ENCODE measurements around the gene PEAK3.

PEAK3 gene

GRCh38 chr19:2248136-2249009 is 33.6 kb downstream of the PEAK3 start:
- DNase-seq = no peak
- Mint-ChIP-seq H3K36me3 (ENCODE audit: low read depth) (peaks cover 53% of the 10 kb centered on the region), H3K4me1 (ENCODE audit: low read depth) (peaks cover 15% of the 10 kb centered on the region), H3K27me3 (peaks cover 15% of the 10 kb centered on the region), H3K9me3 (no peaks in the 10 kb centered on the region), H3K4me3 (no peak overlapping the region), H3K27ac (no peak overlapping the region)

GRCh38 chr19:2247433-2248101 is 34.4 kb downstream of the PEAK3 start:
- Mint-ChIP-seq H3K27ac (no peak overlapping the region), H3K4me1 (ENCODE audit: low read depth) (peaks cover 12% of the 10 kb centered on the region), H3K9me3 (no peaks in the 10 kb centered on the region), H3K36me3 (ENCODE audit: low read depth) (peaks cover 61% of the 10 kb centered on the region), H3K27me3 (peaks cover 13% of the 10 kb centered on the region), H3K4me3 (no peak overlapping the region)
- no peak for DNase-seq

DNA sequence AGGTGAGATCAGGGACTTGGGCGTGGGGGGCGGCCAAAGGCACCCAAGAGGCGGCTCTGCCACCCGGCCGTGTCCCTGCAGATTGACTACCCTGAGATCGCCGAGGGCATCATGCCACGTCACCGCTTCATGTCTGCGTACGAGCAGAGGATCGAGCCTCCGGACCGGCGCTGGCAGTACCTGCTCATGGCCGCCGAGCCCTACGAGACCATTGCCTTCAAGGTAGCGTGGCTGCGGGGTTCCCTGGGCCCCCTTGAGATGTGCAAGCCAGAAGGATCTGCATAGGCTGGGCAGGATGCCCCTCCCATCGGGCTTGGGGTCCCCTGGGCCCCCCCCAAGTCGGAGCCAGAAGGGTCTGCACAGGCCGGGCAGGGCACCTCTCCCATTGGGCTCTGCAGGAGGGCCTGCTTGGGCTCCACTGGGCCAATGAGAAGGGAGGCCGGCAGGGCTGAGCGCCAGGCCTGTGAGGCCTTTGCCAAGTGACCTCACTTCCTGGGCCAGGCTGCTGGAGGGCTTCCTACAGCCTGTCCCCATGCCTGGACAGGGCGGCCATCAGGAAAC is 35.1 kb downstream of the PEAK3 start:
- Mint-ChIP-seq H3K27me3 (peaks cover 9% of the 10 kb centered on the region), H3K4me1 (ENCODE audit: low read depth) (peaks cover 14% of the 10 kb centered on the region), H3K4me3 (no peak overlapping the region), H3K9me3 (no peaks in the 10 kb centered on the region), H3K36me3 (ENCODE audit: low read depth) (peaks cover 66% of the 10 kb centered on the region), H3K27ac (no peak overlapping the region)
- DNase-seq = no peak

- peaks cover 5% of the 10 kb centered on the region for H3K27me3 Mint-ChIP-seq
- H3K36me3 Mint-ChIP-seq (ENCODE audit: low read depth) = peaks cover 73% of the 10 kb centered on the region
- H3K4me3 Mint-ChIP-seq = no peak overlapping the region
- no peak overlapping the region for H3K27ac Mint-ChIP-seq
- no peak for DNase-seq
- peaks cover 18% of the 10 kb centered on the region for H3K4me1 Mint-ChIP-seq (ENCODE audit: low read depth)
- H3K9me3 Mint-ChIP-seq = no peaks in the 10 kb centered on the region
Measured at GRCh38 chr19:2246014-2246620, 35.9 kb downstream of the PEAK3 start.

DNA sequence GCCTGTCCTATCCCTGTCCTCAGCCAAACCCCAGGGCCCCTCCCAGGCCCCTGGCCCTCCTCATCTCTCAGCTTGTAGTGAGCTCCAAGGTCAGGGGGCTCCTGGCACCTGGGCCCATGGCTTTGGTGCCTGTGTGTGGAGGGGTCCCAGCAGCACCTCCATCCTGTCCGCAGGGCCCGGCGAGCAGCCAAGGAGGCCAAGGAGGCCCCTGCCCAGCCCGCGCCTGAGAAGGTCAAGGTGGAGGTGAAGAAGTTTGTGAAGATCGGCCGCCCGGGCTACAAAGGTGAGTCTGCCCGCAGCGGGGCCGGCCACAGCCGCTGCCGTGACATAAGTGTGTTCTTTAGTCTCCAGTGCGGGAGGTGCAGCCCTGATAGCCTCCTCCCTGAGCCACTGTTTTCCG is 36.7 kb downstream of the PEAK3 start:
- H3K4me1 Mint-ChIP-seq (ENCODE audit: low read depth) = peaks cover 27% of the 10 kb centered on the region
- no peak for DNase-seq
- peaks cover 3% of the 10 kb centered on the region for H3K27me3 Mint-ChIP-seq
- no peak overlapping the region for H3K4me3 Mint-ChIP-seq
- no peak overlapping the region for H3K27ac Mint-ChIP-seq
- peaks cover 82% of the 10 kb centered on the region for H3K36me3 Mint-ChIP-seq (ENCODE audit: low read depth)
- H3K9me3 Mint-ChIP-seq = no peaks in the 10 kb centered on the region

- no peak overlapping the region for H3K27ac Mint-ChIP-seq
- H3K36me3 Mint-ChIP-seq (ENCODE audit: low read depth) = peaks cover 90% of the 10 kb centered on the region
- H3K9me3 Mint-ChIP-seq = no peaks in the 10 kb centered on the region
- DNase-seq = no peak
- no peaks in the 10 kb centered on the region for H3K27me3 Mint-ChIP-seq
- no peak overlapping the region for H3K4me3 Mint-ChIP-seq
- H3K4me1 Mint-ChIP-seq (ENCODE audit: low read depth) = peaks cover 32% of the 10 kb centered on the region
Measured at GRCh38 chr19:2244486-2244885, 37.5 kb downstream of the PEAK3 start.

GRCh38 chr19:2244125-2244411 is 37.9 kb downstream of the PEAK3 start:
- Mint-ChIP-seq H3K4me1 (ENCODE audit: low read depth) (peaks cover 36% of the 10 kb centered on the region), H3K36me3 (ENCODE audit: low read depth) (peaks cover 94% of the 10 kb centered on the region), H3K9me3 (no peaks in the 10 kb centered on the region), H3K27me3 (no peaks in the 10 kb centered on the region), H3K4me3 (no peak overlapping the region), H3K27ac (no peak overlapping the region)
- no peak for DNase-seq

DNA sequence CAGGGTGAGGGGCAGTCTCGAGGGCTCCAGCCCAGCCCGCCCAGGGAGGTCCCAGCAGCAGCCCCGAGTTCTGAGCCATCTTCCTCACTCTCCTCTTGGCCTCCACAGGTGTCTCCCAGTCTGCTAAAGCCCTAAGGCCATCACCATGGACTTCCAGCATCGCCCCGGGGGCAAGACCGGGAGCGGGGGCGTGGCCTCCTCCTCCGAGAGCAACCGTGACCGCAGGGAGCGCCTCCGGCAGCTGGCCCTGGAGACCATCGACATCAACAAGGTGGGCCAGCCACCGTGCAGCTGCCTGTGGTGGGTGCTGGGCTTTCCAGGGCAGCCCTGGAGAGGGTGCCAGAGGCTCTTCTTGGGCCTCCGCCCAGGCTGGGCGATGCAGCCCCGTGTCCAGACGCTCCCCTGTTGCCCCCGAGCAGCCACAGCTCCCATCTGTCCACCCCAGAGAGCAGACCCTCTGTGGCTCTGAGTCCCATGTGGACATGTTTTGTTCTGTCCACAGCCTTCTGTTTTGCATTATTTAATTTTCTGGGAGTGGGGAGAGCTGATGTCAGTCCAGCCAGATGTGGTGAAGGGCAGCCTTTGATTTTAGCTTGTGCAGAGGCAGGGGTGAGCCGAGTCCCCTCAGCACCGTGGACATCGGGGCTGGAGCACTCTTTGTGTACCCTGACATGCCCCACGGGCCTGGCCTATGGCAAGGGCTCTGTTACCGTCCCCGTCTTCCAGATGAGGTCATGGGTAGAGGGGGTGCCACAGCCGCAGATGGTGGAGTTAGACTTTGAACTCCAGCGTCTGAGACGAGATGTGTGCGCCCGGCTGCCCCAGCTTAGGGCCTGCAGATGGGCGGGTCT is 38.5 kb downstream of the PEAK3 start:
- H3K9me3 Mint-ChIP-seq = no peaks in the 10 kb centered on the region
- no peak for DNase-seq
- H3K27me3 Mint-ChIP-seq = no peaks in the 10 kb centered on the region
- H3K36me3 Mint-ChIP-seq (ENCODE audit: low read depth) = peaks cover 94% of the 10 kb centered on the region
- peaks cover 42% of the 10 kb centered on the region for H3K4me1 Mint-ChIP-seq (ENCODE audit: low read depth)
- no peak overlapping the region for H3K27ac Mint-ChIP-seq
- no peak overlapping the region for H3K4me3 Mint-ChIP-seq

DNA sequence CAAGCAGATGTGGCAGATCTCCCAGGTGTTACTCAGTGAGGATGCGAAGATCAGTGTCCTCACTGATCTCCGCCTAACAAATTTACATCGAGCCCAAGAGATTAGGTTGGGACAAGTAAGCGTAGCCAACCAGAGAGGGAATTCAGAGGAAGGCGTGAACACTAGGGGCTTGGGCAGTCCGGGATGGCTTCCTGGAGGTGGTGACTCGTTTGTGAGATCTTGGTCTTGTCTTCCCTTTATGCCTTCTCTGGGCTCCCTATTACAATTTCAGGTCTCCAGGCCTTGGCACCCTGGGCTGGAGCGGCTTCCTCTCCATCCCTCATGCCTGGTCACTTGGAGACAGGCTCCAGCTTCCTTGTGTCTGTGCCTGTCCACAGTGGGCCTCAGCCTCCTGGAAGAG is 39.2 kb downstream of the PEAK3 start:
- no peaks in the 10 kb centered on the region for H3K27me3 Mint-ChIP-seq
- H3K36me3 Mint-ChIP-seq (ENCODE audit: low read depth) = peaks cover 98% of the 10 kb centered on the region
- peak overlapping the region; percentile 44 for H3K27ac Mint-ChIP-seq
- no peak overlapping the region for H3K4me3 Mint-ChIP-seq
- peaks cover 48% of the 10 kb centered on the region for H3K4me1 Mint-ChIP-seq (ENCODE audit: low read depth)
- no peaks in the 10 kb centered on the region for H3K9me3 Mint-ChIP-seq
- no peak for DNase-seq

GRCh38 chr19:2242092-2242537 is 39.9 kb downstream of the PEAK3 start:
- H3K36me3 Mint-ChIP-seq (ENCODE audit: low read depth) = peaks cover 98% of the 10 kb centered on the region

DNA sequence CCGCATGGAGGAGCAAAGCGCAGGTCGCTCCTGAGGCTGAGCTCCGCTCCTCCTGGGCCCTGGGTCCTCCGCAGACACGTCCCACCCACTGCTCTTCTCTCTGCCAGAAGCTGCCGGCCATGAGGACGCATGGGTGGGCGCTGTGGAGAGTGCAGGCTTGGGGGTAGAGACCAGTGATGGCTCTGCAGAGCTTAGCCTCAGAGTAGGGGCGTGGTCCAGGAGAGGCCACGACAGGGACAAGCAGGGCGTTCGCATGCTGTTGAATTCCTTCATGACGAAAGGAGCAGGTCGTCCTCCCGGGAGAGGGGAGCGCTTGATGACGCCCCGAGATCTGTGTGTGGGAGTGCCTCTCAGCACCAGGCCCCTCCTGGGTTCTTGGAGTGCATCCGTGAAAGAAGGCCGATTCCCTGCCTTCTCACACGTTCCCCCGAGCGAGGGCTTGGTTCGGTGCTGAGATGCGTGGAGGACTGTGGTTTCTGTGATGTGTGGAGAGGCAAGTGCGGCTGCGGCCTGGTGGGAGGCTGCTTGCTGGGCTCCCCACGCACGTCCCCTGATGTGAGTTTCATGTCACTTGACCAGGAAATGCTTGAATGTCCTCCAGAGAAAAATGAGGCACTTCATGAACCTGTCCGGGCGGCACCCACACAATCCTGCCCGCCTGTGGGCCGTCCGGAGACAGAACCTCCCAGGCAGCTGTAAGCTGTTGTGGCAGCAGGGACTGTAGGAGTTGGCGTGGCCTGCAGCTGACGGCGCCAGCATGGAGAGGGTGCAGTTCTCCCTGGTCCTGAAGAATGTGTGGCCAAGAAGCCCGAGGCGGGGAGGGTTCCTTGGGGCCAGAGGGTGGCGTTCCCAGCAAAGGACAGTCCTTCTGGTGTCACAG is 40.9 kb downstream of the PEAK3 start:
- Mint-ChIP-seq H3K27ac (peak overlapping the region; percentile 96), H3K4me3 (peak overlapping the region; percentile 94), H3K4me1 (ENCODE audit: low read depth) (peaks cover 56% of the 10 kb centered on the region), H3K36me3 (ENCODE audit: low read depth) (peaks cover 95% of the 10 kb centered on the region), H3K27me3 (no peaks in the 10 kb centered on the region), H3K9me3 (no peaks in the 10 kb centered on the region)
- no peak for DNase-seq

More at GRCh38 chr19:2242092-2242537, 39.9 kb downstream of the PEAK3 start:
- Mint-ChIP-seq H3K4me3 (no peak overlapping the region), H3K27ac (peak overlapping the region; percentile 67), H3K9me3 (no peaks in the 10 kb centered on the region), H3K27me3 (no peaks in the 10 kb centered on the region), H3K4me1 (ENCODE audit: low read depth) (peaks cover 52% of the 10 kb centered on the region)
- no peak for DNase-seq

- H3K9me3 Mint-ChIP-seq = no peaks in the 10 kb centered on the region
- H3K27me3 Mint-ChIP-seq = no peaks in the 10 kb centered on the region
- peak overlapping the region; percentile 96 for H3K27ac Mint-ChIP-seq
- H3K4me3 Mint-ChIP-seq = peak overlapping the region; percentile 94
- peaks cover 89% of the 10 kb centered on the region for H3K36me3 Mint-ChIP-seq (ENCODE audit: low read depth)
- peaks cover 59% of the 10 kb centered on the region for H3K4me1 Mint-ChIP-seq (ENCODE audit: low read depth)
- DNase-seq = no peak
Measured at GRCh38 chr19:2239771-2240770, 41.9 kb downstream of the PEAK3 start.
